Stimulated activated naive CD4-positive, alpha-beta T cell (primary cell): ENCODE data around the gene ANO1.
"Not testable (repeated sequence)": the region's sequence is repeated elsewhere in the genome, so short reads cannot be mapped to it uniquely, and the experiment has no call there.

Experiments used
- DNase-seq, 6 experiments: peaks; one replicate each; lab custom pipeline; 2025; lab: John Stamatoyannopoulos, UW

Gene ANO1

DNA sequence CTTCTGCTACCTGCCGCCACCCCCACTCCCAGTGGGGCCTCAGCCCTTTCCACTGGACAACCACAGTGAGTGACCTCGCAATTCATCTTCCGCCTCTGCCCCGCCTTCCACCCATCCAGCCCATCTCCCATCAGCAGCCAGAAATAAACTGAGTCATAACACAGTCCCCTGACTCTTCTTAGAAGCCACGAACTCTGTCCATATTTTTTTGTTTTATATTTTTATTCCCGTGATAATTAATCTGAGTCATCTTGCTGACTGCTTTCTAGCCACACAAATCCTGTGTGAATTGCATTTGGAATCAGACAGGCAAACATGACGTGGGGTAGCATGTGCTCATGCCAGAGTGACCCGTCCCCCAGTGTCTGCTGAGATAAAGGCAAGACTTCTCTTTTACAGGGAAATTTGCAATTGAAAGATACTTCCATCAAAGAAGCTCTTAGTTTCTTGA lies 132.0 kb downstream of the ANO1 start:
- DNase-seq = no peak

DNA sequence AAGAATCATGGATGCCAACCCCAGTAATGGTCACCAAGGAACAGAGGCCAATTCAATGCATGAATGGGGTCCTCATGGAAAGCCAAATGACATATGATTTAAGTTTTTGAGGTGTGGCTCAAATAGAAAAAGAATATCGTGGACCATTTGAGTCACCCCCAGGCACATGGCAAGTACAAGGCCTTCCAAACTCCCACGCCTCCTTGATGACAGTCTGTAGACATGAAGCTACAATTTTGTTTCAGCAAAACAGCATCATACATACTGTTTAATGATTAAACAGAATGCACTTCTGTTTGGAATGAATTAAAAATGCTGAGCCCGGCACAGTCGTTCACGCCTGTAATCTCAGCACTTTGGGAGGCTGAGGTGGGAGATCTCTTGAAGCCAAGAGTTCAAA lies 132.4 kb downstream of the ANO1 start:
- DNase-seq = no peak

DNA sequence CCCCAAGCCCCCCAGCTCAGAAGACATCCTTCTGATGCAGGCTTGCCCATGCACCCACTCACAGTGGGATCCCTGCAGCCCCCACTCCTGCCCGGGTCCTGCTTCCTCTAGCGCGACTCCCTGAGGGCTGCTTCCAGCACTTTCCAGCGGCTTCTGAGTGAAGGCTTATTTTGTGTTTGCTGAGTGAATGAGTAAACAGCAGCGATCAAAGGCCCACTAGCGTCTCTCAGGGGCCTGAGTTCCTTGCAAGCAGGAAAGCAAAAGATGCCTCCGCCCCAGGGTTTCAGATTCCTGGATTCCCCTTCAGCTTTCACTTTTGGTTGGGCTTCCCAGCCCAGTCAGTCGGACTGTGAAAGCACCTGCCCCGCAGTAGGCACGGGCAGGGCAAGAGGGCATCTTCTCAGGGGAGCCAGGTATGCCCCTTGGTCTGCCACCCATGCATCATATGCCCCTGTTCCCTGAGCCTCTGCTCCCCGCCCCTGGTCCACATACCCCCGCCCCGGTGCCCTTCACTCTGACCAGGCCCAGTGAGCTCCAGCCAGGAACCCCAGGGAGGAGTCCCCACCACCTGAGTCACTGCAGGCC lies 134.2 kb downstream of the ANO1 start:
- no peak for DNase-seq

DNA sequence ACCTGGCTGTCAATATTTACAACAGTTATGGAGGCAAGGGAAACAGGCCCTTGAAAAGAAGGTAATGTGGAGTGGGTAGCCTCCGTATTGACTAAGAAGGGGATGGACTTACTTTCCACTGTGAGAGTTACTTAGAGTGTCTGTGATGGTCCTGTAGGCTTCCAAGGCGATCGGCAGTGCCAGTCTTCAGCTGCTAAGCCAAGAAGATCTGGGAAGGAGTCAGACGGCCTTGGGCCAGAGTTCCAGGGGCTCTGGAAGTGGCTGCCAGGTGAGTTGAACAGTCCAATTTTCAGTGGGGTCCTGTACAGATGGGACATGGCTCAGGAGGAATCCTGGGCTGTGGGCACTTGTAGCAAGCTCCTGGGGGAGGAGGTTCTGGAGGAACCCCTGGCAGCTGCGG lies 139.3 kb downstream of the ANO1 start:
- DNase-seq = not testable (repeated sequence)

DNA sequence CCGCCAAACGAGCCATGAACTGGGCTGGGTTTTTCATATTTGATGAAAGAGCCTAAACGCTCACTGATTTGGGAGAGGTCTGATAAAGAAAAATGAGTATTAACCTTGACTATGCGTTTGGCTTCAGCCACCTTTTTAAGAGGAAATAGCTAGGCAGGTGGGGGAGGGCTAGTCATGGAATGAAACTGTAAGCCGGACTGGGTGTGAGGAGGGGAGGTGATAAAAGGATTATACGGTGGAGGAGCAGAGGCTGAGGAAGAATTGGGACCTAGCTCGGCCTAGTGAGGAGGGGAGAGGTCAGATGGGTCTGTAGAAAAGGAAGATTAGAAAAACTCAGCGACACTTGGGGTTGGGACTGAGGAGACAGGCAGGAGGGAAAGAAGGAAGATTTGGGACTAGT lies 140.0 kb downstream of the ANO1 start:
- DNase-seq = not testable (repeated sequence)

DNA sequence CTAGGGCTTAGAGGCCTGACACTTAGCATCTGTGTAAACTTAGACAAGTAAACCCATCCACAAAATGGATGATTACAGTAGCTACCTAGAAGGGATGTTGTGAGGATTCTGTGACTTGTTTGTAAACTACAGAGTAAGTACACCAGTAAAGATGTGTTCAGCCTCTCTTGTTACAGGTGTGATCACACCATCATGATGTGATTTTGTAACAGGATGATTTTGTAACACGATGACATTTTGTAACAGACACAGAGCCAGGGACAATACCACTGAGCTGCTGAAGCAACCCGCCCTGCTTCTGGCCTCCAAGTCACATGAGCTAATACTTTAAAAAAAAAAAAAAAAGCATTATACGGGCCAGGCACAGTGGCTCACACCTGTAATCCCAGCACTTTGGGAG lies 142.0 kb downstream of the ANO1 start:
- peak in 2 of 6 experiments; percentile 8 to 13 for DNase-seq

DNA sequence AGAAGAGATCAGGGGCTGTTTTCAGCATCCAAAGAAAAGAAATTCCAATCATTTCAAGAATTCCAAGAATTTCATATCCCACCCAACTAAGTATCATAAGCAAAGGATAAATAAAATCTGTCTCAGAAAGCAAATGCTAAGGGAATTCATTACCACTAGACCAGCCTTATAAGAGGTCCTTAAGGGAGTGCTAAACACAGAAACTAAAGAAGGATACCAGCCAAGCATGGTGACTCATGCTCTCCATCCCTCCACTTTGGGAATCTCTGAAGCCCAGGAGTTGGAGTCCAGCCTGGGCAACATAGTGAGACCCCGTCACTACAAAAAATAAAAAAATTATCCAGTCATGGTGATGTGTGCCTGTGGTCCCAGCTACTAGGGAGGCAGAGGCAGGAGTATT lies 142.8 kb downstream of the ANO1 start:
- DNase-seq = no peak

DNA sequence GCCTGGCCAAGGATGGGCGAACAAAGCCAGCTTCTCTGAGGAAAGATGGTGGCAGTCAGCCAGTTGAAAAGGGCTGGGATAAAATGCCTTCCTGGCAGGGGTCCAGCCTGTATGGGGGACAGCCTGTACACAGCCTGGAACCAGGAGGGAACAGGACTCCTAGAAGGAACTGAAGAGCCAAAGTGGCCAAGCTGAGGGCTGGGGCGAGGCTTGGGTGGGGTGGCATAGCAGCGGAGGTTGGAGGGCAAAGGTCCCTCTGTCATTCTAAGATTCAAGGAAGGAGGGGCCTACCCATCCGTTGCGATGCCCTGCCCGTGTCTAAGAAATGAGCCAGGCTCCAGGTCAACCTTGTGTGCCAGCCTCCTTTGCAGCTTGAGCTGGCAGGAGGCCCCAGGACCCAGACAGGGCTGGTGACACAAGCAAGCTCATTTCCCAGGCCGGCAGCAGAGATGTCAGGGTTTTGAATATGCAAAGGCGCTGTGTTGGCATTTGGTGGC lies 147.6 kb downstream of the ANO1 start:
- DNase-seq = no peak

DNA sequence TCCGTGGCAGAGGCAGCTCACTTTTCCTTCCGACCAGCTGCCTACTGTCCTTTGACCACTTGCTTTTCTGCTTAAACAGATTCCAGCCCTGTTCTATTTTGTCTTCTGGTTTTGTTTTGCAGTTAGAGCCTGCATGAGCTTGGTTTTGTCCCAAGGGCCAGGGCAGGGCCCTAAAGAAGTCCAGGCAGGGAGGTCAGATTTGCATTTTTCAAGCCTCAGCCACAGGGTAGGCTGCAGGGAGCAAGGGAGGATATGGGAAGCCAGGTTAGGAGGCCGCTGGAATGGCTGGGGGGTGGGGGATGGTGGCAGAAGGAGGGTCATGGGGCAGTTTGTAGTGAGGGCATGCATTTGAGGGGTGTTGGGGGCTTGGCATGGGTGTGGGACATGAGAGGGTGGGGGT lies 148.1 kb downstream of the ANO1 start:
- no peak for DNase-seq

DNA sequence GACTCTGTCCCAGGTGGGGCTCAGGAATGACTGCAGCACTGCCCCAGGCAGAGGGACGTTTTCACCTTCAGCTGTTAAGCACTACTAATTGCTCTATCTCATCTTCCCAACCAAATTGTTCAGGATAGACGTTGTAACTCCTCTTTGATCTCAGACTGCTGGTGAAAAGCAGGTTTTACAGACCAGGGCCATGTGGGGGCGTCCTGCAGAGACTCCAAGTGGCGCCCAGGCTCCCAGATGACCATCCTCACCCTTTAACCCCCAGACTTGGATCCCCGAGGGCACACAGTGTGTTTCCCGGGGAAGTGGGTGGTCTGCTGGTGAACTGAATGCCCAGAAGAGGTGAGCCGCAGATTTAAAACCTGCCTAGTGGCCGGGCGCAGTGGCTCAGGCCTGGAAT lies 148.8 kb downstream of the ANO1 start:
- no peak for DNase-seq

DNA sequence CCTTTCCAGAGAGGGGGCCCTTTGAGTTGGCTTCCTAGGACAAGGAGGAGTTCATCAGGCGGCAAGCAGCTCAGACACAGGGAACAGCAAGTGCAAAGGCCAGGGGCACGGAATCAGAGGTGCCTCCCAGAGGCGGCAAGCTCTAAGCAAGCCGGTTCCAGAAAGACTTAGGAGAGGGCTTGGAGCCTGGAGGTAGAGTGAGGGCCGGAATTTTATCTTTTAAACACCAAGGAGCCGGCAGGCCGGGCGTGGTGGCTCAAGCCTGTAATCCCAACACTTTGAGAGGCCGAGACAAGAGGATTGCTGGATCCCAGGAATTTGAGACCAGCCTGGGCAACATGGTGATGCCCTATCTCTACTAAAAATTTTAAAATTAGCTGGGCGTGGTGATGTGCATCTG lies 151.6 kb downstream of the ANO1 start:
- no peak for DNase-seq

DNA sequence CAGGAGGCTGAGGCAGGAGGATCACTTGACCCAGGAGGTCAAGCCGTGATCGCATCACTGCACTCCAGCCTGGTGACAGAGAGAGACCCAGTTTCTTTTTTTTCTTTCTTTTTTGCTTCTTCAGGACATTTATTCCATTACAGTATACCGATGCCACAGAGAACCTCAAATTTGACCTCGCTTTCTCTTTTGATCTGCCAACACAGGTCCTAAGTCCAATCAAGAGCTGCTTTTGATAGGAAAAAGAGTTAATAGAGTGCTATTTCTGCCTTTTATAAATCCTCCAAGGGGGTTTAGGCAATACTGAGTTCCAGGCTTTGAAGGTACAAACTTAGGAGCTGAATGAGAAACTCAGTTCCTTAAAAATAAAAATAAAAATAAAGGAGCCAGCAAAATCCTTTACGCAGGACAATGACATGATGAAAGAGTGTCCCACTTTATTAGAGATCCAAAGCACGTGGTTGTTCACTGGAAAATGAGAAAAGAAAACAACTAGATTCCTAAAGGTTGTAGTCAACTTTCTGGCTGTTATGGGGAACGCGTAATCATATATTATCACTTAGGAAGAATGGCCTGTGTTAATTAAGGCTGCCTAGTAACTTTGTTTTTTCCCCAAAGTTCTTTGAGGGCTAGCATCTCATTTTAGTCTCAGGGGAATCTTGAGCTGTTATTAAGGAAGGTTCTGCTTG lies 152.2 kb downstream of the ANO1 start:
- DNase-seq = no peak

DNA sequence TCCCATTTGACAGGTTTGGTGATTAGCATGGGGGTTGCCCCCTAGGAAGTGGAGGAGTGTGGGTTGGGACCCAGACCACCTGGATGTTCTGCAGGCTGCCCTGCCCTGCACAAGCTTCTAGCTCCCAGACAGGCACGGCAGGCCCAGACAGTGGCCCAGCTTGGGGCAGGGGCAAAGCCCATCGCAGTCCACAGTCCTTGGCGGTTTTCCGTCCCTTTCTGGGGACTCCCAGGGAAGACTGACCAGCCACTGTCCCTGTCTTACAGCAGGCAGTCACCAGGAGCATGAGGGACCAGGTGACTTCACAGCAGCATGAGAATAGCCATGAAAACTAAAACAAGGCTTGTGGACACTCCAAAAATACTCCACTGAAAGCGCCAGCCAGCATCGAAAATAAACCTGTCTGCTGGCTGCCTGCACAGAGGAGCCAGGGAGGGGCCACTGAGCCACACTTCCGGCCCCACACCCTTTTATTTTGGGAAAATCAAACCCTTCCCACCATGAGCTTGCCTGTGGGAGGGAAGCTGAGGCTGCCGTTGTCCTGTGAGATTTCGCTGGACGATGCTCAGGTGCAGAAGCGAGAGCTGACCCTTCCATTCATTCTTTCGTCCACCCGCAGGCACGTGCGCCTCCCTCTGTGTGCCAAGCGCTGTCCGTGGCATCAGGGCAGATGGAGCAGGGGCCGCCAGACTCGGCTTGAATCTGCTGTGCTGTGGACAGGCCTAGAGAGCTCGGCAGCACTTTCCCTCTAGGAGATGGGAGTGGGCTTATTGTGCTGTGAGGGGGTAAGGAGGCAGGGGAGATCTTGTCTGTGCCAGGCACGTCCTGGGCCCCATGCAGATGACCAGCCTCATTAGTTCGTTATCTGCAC lies 153.0 kb downstream of the ANO1 start:
- DNase-seq = no peak

DNA sequence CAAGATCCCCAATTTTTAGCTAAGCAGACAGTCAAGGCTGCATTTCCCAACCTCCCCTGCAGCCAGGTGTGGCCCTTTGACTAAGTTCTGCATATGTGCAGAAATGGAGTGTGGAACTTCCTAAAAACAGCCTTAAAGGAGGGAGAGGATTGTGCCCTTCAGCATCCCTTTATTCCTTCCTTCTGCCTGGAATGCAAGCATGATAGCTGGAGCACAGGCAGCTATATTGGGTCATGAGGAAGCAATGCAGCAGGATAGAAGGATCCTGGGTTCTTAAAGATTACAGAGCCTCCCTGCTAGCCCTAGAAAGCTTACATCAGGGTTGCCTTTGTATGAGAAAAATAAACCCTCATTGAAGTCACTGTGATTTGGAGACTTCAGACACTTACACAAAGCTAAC lies 154.9 kb downstream of the ANO1 start:
- no peak for DNase-seq

DNA sequence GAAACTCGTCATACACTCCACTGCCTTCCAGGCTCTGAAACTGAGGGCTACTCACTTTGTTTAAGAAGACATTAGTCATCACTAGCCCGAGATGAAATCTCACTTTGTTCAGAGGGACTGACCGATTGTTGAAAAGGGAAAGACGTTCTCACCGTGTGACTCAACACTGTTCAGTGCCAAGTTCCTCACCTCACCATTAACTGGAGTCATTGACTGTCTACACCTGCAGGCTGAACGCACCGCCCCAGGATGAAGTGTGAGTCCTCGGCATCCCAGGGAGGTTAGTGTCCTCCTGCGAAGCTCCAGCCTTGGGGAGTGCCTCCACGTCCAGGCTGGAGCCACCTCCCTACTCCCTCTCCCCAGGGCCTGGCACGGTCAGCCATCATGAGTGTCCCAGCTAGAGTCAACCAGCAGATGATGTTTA lies 155.4 kb downstream of the ANO1 start:
- DNase-seq = no peak

DNA sequence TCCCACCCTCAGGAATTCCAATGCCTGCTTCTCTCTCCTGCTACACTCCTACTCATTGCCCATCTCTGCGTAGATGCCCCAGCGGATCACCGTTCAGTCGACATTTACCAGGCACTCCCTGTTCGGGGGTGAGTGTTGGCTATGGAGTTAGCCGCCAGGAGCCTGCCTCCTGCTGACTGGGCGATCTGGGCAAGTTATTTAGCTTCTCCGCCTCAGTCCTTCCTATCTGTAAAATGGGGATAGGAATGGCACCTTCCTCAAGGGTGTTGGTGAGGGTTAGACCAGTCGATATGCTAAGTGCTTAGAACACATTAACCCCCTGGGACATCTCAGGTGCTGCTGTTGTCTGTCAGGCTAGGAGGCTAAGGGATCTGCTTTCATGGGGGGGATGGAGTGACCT lies 155.8 kb downstream of the ANO1 start:
- no peak for DNase-seq
